Right ventricle myocardium inferior (tissue), 1 donor: ENCODE results near the gene KDM4B. TPM values are rescaled to one million over a fixed set of nuclear protein-coding genes. Genes with fewer than 3 reads are reported as not detected.

Experiments used
- ATAC-seq: fragments of 200-7000 bp; cut with Tn5 transposase; one replicate; pipeline ENCODE4 v1.9.1; 2020; ENCODE audit warnings: mild to moderate bottlenecking, moderate library complexity
- DNase-seq: peaks from one replicate; pipeline ENCODE4 v3.0.0; 2021; ENCODE audit errors: missing footprints
- intact Hi-C: fragments of 100-400 bp; cut with DNase I; formaldehyde crosslinking; loops from one replicate; pipeline ENCODE4 v1.11.0; 2022
- total RNA-seq: library from RNA; stranded (reverse); fragmentation: NEBNext Ultra II Directional; extraction: Animal tissue kit (Norgen Biotek cat#: 25700); gene quantifications from one replicate; pipeline ENCODE4 v1.2.1, GENCODE V29; 2021
- donor health status: DM: no; HTN: yes; CAD: no; lungs with severe emphysema.

The KDM4B gene
- total RNA-seq, 1 donor from 2014 or later: 38.6 TPM

- intact Hi-C loops: no loop called here
- ATAC-seq (no peak), DNase-seq (no peak)
Measured at GRCh38 chr19:5000120-5000611, 31.3 kb downstream of the KDM4B start.

- intact Hi-C loops: no loop called here
- ATAC-seq (no peak), DNase-seq (no peak)
Measured at GRCh38 chr19:5001615-5002014, 32.7 kb downstream of the KDM4B start.

- DNase-seq (no peak), ATAC-seq (no peak)
- intact Hi-C loops: no loop called here
Measured at GRCh38 chr19:5002143-5002542, 33.2 kb downstream of the KDM4B start.

GRCh38 chr19:5003781-5004180 is 34.9 kb downstream of the KDM4B start:
- DNase-seq: no peak
- intact Hi-C loops: no loop called here
- ATAC-seq: no peak

- intact Hi-C loops: no loop called here
- no peak for DNase-seq
- no peak for ATAC-seq
Measured at GRCh38 chr19:5005096-5005495, 36.2 kb downstream of the KDM4B start.

- intact Hi-C loops: no loop called here
- DNase-seq (peak; percentile 54), ATAC-seq (peak; percentile 53)
Measured at GRCh38 chr19:5006201-5006600, 37.3 kb downstream of the KDM4B start.

GRCh38 chr19:5006821-5007220 is 37.9 kb downstream of the KDM4B start:
- DNase-seq (peak; percentile 44), ATAC-seq (no peak)
- intact Hi-C loops: no loop called here

- peak; percentile 47 for ATAC-seq
- intact Hi-C loops: no loop called here
- DNase-seq: peak; percentile 15
Measured at GRCh38 chr19:5011476-5012238, 42.7 kb downstream of the KDM4B start.

- DNase-seq (no peak), ATAC-seq (peak; percentile 15)
- intact Hi-C loops: no loop called here
Measured at GRCh38 chr19:5012688-5013457, 44.0 kb downstream of the KDM4B start.

GRCh38 chr19:5013761-5014160 is 44.8 kb downstream of the KDM4B start:
- intact Hi-C loops: no loop called here
- ATAC-seq (peak; percentile 82), DNase-seq (no peak)

- intact Hi-C loops: no loop called here
- ATAC-seq (no peak), DNase-seq (no peak)
Measured at GRCh38 chr19:5014941-5015340, 46.0 kb downstream of the KDM4B start.

- DNase-seq (no peak), ATAC-seq (no peak)
- intact Hi-C loops: no loop called here
Measured at GRCh38 chr19:5016268-5016667, 47.4 kb downstream of the KDM4B start.

- intact Hi-C loops: no loop called here
- ATAC-seq: no peak
- DNase-seq: no peak
Measured at GRCh38 chr19:5016781-5017180, 47.9 kb downstream of the KDM4B start.

- no peak for ATAC-seq
- intact Hi-C loops: no loop called here
- DNase-seq: no peak
Measured at GRCh38 chr19:5017235-5017634, 48.3 kb downstream of the KDM4B start.

GRCh38 chr19:5018224-5019015 is 49.5 kb downstream of the KDM4B start:
- intact Hi-C loops: no loop called here
- no peak for DNase-seq

GRCh38 chr19:5020368-5020767 is 51.5 kb downstream of the KDM4B start:
- no peak for ATAC-seq
- no peak for DNase-seq
- intact Hi-C loops: no loop called here

More at GRCh38 chr19:5018224-5019015, 49.5 kb downstream of the KDM4B start:
- ATAC-seq: no peak

GRCh38 chr19:5021046-5021445 is 52.1 kb downstream of the KDM4B start:
- no peak for ATAC-seq
- DNase-seq: no peak
- intact Hi-C loops: no loop called here

GRCh38 chr19:5022066-5022860 is 53.4 kb downstream of the KDM4B start:
- peak; percentile 58 for DNase-seq
- ATAC-seq: no peak
- intact Hi-C loops: loop anchor here (2.0 kb wide), 1 partner anchor 51 kb away; no protein-coding TSS in a partner anchor
